Measurements from ENCODE around the gene VARS1.
A peak's percentile ranks its signal among the peaks of the same experiment; 100 is the strongest.
"Not testable (repeated sequence)": the region's sequence is repeated elsewhere in the genome, so short reads cannot be mapped to it uniquely, and the experiment has no call there.

The VARS1 gene

DNA sequence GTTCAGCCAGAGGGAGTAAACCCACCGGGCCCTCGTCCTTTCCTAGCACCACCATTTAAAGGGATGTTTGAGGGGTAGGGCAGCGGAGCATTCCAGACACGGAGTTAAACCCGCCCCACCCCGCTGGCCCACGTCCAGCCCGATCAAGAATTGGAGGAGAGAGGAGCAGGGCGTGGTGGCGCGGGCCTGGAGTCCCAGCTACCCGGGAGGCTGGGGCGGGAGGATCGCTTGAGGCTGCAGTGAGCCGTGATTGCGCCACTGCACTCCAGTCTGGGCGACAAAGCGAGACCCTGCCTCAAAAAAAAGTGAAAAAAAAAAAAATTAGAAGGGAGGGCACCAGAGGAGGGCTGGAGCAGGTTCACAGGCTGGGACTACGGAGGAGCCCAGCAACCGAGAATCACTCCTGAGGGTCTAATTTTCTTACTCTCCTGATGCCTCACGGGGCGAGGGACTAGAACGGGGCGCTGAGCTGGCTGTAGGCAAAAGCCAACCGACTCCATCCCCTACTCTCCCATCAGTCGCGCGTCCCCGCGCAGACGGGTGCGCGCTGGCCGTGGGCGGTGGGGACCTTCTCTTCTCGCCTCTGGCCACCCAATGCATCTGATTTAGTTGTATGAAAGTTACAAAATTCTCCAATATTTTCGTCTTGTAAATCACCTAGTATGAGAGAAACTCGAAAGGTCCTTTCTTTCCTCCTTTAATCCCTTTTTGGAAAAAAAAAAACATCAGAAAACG is 25.9 kb upstream of the VARS1 start:
- peak; percentile 77 for DNase-seq

DNA sequence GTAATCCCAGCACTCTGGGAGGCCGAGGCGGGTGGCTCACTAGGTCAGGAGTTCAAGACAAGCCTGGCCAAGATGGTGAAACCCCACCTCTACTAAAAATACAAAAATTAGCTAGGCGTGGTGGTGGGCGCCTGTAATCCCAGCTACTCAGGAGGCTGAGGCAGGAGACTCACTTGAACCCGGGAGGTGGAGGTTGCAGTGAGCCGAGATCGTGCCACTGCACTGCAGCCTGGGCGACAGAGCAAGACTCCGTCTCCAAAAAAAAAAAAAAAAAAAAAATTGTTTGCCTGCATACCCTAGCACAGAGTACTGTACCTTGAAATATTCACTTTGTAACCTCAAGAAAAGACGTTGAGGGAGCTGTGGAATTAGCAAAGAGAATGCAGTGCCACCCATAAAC is 24.8 kb upstream of the VARS1 start:
- DNase-seq = not testable (repeated sequence)

DNA sequence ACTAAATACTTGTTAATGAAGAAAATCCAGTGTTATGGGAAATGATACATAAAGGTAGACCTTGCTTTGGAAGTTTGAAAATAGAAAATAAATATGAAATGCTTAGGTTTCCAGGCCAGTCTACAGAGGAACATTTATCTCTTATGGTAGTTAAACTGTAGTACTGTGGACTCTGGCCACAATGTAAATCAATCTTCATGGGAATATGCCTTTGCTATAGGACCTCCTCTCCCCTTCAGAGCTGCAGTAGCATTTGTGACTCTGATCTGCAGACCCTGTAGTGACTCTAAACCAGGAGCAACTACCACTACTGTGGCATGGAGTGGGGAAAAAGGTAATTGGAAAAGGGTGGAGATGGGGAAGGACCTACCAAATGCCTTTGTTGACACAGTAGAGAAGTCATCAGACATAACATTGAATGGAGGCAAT is 24.3 kb upstream of the VARS1 start:
- DNase-seq = no peak

DNA sequence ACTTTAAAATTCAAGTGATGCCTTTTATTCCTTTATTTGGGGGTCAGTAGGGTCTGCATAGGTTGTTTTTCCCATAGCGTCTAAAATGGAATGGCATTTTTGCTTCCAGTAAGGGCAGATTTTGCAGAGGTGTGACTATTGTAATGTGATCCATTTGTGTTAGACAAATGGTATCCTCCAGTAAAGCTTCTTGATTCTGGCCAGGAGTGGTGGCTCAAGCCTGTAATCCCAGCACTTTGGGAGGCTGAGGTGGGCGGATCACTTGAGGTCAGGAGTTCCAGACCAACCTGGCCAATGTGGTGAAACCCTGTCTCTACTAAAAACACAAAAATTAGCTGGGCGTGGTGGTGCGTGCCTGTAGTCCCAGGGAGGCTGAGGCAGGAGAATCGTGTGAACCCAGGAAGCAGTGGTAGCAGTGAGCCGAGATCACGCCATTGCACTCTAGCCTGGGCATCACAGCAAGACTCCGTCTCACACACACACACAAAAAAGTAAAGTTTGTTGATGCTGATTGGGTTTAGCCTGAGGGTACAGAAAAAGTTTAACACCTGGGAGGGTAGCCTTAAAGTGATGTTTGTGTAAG is 22.5 kb upstream of the VARS1 start:
- not testable (repeated sequence) for DNase-seq

DNA sequence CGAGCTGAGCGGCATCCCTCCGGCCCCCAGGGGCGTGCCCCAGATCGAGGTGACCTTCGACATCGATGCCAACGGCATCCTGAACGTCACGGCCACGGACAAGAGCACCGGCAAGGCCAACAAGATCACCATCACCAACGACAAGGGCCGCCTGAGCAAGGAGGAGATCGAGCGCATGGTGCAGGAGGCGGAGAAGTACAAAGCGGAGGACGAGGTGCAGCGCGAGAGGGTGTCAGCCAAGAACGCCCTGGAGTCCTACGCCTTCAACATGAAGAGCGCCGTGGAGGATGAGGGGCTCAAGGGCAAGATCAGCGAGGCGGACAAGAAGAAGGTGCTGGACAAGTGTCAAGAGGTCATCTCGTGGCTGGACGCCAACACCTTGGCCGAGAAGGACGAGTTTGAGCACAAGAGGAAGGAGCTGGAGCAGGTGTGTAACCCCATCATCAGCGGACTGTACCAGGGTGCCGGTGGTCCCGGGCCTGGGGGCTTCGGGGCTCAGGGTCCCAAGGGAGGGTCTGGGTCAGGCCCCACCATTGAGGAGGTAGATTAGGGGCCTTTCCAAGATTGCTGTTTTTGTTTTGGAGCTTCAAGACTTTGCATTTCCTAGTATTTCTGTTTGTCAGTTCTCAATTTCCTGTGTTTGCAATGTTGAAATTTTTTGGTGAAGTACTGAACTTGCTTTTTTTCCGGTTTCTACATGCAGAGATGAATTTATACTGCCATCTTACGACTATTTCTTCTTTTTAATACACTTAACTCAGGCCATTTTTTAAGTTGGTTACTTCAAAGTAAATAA is 21.8 kb upstream of the VARS1 start:
- not testable (repeated sequence) for DNase-seq

DNA sequence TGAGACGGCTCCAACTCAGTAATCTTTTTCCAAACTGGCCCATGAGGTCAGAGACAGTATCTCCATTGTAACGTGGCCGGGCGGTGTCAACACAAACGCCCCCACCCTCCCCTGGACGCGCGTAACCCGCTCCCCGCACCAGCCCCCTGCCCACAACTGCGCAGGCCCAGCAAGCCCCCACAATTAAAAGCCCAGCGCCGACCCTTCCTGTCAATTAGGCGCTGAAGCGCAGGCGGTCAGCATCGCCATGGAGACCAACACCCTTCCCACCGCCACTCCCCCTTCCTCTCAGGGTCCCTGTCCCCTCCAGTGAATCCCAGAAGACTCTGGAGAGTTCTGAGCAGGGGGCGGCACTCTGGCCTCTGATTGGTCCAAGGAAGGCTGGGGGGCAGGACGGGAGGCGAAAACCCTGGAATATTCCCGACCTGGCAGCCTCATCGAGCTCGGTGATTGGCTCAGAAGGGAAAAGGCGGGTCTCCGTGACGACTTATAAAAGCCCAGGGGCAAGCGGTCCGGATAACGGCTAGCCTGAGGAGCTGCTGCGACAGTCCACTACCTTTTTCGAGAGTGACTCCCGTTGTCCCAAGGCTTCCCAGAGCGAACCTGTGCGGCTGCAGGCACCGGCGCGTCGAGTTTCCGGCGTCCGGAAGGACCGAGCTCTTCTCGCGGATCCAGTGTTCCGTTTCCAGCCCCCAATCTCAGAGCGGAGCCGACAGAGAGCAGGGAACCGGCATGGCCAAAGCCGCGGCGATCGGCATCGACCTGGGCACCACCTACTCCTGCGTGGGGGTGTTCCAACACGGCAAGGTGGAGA is 19.7 kb upstream of the VARS1 start, which contains the start of the genes HSPA1A and HSPA1L:
HSPA1A (plus strand) TSS at position 519 of the 814 bp plus-strand sequence; CDS start at position 733, 214 bp downstream.
HSPA1L (minus strand) TSS at position 259 of the 814 bp plus-strand sequence. CDS start 3,311 bp downstream, outside the sequence.
- DNase-seq = peak; percentile 43

DNA sequence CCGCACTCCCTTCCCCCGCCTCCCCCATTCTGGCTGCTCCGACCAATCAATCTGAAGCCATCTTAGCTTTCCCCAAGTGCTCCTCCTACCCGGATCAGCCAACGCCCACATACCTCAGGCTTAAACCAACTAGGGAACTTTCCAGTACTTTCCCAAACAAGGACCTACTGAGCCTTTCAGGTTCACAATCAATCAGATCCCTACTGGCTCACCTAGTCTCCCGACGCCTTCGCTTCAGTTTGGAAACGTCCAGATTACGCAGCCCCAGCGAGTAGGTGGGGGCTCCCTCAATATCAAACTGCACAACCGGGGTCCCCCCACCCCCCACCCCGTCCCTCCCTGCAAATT is 19.1 kb upstream of the VARS1 start:
- DNase-seq = peak; percentile 63

DNA sequence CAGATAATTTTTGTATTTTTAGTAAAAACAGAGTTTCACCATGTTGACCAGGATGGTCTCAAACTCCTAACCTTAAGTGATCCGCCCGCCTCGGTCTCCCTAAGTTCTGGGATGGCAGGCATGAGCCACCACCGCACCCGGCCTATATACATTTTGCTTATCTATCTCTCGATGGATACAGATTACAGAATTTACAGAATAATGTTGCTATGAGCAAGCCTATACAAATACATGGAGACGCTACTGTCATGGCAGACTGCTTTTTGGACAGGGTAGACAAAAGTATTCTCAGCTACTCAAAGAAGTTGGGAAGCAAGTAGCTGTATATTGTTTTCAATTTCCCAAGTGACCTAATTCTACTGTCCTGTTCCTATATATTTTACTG is 17.9 kb upstream of the VARS1 start:
- DNase-seq = no peak

DNA sequence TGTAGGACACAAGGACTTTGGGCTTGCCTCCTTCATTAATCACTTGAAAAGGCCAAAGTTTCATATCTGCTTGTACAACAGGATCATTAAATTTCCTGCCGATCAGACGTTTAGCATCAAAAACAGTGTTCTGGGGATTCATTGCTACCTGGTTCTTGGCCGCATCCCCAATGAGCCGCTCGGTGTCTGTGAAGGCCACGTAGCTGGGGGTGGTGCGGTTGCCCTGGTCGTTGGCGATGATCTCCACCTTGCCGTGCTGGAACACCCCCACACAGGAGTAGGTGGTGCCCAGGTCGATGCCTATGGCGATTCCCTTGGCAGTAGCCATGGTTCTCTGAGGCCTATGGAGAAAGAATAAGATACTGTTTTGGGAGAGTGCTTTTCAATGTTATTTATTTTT is 16.1 kb upstream of the VARS1 start:
- DNase-seq = no peak

DNA sequence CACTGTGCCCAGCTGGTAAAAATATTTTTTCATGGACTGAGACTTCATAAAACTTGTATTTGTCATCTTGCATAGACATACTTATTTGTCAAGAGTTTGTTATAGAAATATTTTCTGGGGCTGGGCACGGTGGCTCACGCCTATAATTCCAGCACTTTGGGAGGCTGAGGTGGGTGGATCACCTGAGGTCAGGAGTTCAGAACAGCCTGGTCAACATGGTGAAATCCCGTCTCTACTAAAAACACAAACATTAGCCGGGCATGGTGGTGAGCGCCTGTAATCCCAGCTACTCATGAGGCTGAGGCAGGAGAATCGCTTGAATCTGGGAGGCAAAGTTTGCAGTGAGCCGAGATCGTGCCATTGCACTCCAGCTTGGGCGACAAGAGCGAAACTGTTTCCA is 13.0 kb upstream of the VARS1 start:
- not testable (repeated sequence) for DNase-seq

DNA sequence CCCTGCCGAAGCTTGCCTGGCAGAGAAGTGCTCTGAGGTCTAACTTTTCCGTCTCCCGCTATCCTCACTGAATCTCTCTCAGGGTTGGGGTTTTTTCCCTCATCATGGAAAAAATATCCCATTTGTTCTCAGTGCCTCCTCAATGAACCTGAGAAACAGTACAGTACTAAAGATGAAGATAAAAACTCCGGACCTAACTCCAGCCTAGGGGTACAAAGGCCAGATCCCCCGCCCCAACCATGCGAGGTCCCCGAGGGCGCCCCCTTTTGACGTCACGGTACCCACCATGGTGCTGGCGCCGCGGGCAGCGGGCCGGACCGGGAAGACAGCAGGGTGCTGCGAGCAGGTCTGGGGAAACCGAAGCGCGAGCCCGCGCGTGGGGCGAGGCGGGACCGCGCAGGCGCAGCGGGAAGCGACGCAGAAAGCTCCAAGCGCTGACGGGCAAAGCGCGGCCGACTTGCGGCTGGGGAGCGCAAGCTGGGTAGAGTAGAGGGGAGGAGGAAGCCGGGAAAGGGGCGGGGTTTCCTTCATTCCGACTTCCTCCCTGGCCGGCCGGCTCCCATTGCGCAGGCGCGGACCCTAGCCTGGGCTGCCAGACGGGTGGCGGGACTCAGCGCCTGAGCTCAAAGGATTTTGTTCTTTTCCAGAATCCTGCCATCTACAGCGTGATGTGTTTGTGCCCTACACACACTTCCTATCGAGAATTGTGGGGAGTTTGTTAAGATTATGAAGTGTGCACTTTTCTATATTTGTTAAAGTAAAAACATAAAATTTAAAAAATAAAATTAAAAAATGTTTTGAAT is 11.1 kb upstream of the VARS1 start, which contains the start of gene LSM2:
LSM2 (minus strand) TSS at position 497 of the 803 bp plus-strand sequence; CDS start at position 288, 209 bp downstream.
- peak; percentile 97 for DNase-seq

DNA sequence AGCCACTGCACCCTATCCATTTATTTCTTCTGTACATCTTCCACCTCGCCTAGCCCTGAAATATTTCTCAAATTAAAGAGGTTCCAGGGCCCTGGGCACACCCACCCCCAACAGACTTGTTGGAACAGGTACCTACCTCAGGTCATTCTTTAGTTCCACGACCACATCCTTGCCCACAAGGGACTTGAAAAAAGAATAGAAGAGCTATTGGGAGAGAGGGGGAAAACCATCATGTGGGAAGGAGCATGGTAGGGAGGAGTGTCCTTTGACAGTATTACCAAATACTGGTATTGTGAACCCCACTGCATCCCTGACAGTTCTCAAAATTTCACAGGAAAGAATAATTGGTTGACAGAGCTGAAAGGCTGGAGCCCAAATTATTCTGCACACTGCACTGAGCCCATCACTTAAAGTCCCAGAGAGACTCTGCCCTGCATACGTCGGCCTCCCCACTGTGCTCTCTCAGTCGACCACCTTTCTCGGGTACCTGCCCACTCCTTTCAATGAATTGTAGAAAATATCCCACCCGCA is 10.5 kb upstream of the VARS1 start:
- no peak for DNase-seq

DNA sequence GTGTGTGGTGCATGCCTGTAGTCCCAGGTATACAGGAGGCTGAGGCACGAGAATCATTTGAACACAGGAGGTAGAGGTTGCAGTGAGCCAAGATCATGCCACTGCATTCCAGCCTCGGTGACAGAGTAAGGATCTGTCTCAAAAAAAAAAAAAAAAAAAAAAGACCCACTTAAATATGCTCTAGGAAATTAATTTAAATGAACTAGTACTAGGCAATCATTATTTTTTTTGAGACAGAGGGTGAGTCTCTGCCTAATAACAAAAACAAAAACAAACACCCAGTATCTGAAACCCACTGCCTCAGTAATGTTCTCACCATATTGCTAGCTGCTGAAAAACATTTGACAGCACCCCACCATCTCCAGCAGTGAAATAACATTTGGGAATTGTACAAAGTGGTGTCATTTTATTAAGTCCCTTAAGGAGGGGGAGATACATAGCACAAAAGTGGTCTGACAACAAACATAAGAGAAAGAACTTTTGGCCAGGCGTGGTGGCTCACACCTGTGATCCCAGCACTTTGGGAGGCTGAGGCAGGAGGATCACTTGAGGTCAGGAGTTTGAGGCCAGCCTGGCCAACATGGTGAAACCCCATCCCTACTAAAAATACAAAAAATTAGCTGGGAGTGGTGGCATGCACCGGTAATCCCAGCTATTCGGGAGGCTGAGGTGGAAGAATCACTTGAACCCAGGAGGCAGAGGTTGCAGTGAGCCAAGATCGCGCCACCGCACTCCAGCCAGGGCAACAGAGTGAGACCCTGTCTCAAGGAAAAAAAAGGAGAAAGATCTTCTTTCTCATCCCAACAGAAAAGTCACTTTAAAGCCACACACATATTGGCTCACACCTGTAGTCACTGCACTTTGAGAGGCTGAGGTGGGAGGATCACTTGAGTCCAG is 5.7 kb upstream of the VARS1 start:
- not testable (repeated sequence) for DNase-seq

DNA sequence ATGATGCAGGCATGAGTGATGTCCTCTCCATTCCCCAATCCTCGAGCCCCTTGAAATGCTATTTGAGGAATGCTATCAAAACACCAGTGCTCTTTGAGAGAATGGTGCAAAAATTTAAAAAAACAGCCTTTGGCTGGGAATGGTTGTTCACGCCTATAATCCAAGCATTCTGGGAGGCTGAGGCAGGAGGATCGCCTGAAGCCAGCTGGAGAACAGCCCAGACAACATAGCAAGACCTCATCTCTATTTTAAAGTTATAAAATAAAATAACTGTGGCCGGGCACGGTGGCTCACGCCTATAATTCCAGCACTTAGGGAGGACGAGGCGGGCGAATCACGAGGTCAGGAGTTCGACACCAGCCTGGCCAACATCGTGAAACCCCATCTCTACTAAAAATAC is 4.2 kb upstream of the VARS1 start:
- DNase-seq = no peak

DNA sequence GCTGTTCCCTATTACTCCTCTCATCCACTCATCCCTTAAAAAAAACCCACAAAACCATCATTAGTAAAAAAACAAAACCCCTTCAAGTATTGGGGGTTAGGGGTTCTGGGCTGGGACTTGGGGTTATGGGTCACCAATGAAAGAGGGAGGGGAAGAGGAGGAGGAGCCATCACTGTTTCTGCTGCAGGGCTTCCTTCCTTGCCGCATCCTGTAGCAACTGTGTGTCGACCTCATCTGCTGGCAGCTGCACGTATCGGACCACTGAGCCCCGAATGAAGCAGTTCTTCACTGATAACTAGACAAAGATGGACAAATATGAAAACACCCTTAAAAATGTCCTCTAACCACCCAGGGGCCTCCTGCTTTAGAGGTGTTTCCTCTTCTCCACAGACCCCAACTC is 2.0 kb upstream of the VARS1 start:
- no peak for DNase-seq

DNA sequence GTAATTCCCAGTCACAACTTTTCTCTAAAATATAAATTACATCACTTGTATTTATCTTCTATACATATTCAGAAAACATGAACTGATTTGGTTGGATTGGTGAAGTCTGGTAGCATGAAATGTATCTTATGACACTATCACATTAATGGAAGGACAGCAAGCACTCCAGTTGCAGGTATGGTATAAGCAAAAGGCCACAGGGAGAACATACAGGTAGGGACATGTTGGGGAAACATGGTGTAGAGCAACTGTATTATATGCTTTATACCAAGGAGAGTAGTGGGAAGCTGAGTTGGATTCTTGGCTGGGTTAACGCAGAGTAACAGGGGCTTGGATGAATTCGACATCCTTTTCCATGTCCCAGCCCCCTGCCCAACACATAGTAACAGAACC is 1.4 kb upstream of the VARS1 start:
- no peak for DNase-seq

DNA sequence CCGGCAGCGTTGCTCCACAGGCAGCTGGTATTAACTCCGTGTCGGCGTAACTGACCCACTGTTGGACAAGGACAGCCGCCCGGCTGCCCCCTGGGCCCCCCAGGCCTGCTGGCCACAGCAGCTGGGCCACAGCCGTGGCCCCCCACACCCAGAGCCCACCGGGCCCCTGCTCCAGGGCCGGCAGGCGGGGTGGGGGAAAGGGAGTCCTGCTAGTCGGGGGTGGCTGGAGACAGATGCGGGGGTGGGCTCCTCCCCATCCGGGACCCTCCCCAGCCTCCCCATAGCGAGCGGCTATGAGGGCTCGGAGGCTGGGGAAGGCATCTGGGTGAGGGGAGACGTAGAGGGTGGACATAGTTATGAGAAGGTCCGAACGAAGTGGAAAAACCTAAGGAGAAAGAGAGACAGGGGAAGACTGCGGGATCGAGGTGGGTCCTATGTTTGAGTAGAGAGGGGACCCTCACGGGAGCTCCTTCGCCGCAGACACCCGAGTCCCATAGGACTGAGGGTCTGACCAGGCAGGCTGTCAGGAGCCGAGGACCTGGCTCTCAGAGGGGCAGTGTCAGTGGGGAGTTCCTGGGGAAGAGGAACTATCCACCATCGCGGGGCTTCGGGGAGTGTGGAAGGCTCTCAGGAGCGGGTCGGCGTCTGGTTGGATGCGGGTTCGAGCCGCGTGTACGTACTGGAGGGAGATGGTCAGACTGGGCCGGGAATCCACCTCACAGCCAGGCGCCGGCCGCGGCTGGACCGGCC is 511 bp downstream of the VARS1 start:
- DNase-seq = peak; percentile 24

DNA sequence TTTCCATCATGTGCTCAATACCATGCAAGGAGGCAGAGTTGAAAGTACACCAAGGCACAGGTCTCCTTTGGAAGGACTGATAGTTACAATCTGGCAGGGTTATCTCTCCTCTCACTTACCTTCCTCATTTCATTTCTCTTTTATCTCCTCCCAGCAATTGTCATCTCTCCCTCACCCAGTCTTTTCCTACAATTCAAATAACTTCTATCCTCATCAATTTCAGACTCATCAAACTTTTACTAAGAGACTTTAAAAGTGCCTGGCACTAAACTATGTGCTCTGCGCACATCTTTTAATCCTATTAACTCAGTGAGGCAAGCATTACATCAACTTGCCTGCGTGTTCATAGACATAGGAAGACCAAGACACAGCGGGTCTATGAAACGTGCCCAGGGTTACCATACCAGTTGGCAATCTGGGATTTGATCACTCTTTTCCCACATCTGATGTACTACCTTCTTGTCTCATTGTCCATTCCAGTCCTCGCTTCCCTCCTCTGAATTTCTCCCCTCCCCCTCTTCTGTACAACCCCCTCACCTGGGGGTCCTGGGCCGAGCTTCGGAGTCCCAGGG is 1.2 kb downstream of the VARS1 start:
- no peak for DNase-seq

DNA sequence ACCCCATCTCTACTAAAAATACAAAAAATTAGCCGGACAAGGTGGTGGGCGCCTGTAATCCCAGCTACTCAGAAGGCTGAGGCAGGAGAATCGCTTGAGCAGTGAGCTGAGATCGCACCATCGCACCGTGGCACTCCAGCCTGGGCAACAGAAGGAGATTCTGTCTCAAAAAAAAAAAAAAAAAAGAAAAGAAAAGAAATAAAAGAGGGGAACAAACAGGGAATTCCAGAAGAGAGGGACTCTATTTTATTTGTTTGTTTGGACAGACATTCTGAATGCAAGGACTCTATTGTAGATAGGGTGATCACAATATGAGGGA is 1.7 kb downstream of the VARS1 start:
- not testable (repeated sequence) for DNase-seq

DNA sequence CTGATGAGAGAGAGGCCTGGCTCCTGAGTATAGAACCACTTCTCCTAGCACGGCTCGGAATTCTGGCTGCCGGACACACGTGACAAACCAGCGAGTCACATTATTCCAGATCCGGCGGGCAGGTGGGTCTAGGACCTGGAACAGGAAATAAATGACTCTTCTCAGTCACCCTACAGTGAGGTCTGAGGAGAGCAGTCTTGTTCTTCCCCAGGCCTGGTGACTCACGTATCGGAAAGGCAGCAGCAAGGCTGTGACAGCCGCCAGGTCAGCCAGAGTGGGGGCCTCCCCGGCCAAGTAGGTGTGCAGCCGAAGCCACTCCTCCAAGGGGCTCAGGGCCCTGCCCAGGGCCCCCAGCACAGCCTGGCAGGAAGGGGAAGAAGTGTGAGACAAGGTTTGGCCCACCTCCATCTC is 2.8 kb downstream of the VARS1 start:
- DNase-seq = no peak
